Large intestine (tissue), 3 donors: ENCODE data around the gene NTNG1. TPM values are rescaled to one million over a fixed set of nuclear protein-coding genes. Genes with fewer than 3 reads are reported as not detected.

Source experiments
- DNase-seq, 2 donors: peaks; one replicate each; pipeline versions ENCODE4 v3.0.0 to v3.0.0-alpha.2; 2013
- H3K27ac ChIP-seq: one replicate; pipeline ENCODE4 v1.5.1; 2013; ENCODE audit warnings: low read length
- H3K27me3 ChIP-seq: 2 replicates; pipeline ENCODE4 v1.6.1; 2013; ENCODE audit warnings: low read length; ENCODE audit not compliant: control insufficient read depth, insufficient read depth
- H3K36me3 ChIP-seq: 2 replicates; pipeline ENCODE4 v1.6.1; 2013; ENCODE audit warnings: low read length; ENCODE audit not compliant: control insufficient read depth, insufficient read depth
- H3K4me1 ChIP-seq: one replicate; pipeline ENCODE4 v1.6.1; 2013; ENCODE audit warnings: low read length; ENCODE audit not compliant: control insufficient read depth, insufficient read depth
- H3K4me3 ChIP-seq: one replicate; pipeline ENCODE4 v1.5.1; 2013; ENCODE audit warnings: low read length
- H3K9me3 ChIP-seq: one replicate; pipeline ENCODE4 v1.6.1; 2013; ENCODE audit warnings: mild to moderate bottlenecking, low read depth, low read length, moderate library complexity; ENCODE audit not compliant: control insufficient read depth
- whole genome bisulfite sequencing: methylation state at CpG from one replicate; pipeline ENCODE4 v1.1.5; 2013; ENCODE audit warnings: low lambda C conversion rate; ENCODE audit not compliant: insufficient coverage; 5-methylcytosine and 5-hydroxymethylcytosine counted together
- polyA plus RNA-seq: library from polyadenylated mRNA; unstranded; fragments of 120-200 nt; gene quantifications from one replicate; pipeline ENCODE4 v1.2.1, GENCODE V29; 2013

NTNG1 gene
- polyA plus RNA-seq, 1 donor = 4.9 TPM

DNA sequence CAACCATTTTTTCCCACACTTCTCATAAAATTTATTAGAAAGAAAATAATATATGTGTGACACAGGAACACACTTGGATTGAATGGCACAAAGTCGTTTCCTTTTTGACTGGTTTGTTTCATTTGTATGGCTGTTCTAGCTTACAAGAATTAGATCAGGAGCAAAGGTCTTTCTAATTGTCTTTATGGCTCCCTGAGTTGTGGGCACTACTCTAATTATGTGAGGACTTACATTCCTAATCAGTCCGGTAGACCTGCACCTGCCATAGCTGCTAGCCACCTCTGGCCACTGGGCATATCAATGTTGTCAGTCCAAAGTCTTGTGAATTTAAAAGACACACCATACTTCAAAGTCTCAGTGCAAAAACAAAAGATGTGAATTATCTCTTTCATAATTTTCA, 346.7 kb downstream of the NTNG1 start:
- Histone ChIP-seq H3K4me3 (no peak overlapping the region), H3K9me3 (no peaks in the 10 kb centered on the region), H3K4me1 (peaks cover 7% of the 10 kb centered on the region), H3K27ac (no peak overlapping the region), H3K27me3 (no peaks in the 10 kb centered on the region), H3K36me3 (no peaks in the 10 kb centered on the region)
- WGBS = 14% methylated on average over 1 of the region's 2 CpGs
- peak; percentile 15 to 53 for DNase-seq

DNA sequence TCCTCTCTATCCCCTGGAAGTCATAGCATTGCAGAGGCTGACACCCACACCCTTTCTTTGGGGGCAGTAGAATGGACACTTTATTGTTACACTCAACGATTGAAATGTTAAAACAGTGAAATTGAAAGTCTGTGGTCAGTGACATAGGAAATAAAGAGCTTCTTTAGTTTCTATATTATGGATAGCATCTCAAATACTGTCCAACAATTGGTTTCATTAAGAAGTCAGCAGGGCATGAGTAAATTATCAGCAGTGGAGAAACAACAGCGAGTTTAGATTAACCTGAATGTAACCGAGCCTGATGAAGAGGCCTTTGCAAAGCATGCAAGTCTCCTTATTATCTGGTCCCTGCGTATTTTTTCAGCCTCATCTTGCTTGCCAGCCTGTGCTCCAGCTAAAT, 350.7 kb downstream of the NTNG1 start:
- no peak for DNase-seq
- Histone ChIP-seq H3K27me3 (no peaks in the 10 kb centered on the region), H3K4me1 (peaks cover 7% of the 10 kb centered on the region), H3K9me3 (no peaks in the 10 kb centered on the region), H3K27ac (no peak overlapping the region), H3K4me3 (no peak overlapping the region), H3K36me3 (no peaks in the 10 kb centered on the region)
- no CpG with 5 or more reads among the region's 4 CpGs for WGBS

DNA sequence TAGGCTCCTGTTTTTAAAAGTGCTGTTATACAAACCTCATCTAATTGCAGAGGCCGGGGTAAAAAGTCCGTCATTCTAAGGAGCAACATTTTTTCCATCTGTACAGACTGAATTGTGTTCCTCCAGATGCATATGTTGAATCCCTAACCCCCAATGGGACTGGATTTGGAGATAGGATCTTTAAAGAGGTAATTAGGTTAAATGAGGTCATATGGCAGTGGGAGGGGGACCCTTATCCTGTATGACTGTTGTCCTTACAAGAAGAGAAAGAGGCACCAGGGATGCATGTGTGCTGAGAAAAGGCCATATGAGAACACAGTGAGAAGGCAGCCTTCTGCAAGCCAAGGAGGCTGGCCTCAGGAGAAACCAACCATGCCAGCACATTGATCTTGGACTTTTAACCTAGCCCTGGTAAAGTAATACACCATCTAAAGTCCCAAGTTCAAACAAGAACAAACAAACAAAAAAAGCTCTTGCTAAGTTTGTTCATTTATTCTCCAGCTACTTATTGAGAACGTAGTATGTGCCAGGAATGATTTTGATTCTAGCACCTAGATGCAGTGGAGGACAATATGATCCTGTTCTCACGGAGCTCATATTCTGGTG, 352.4 kb downstream of the NTNG1 start:
- H3K36me3 ChIP-seq = no peaks in the 10 kb centered on the region
- H3K27ac ChIP-seq = no peak overlapping the region
- no peak overlapping the region for H3K4me3 ChIP-seq
- no CpG with 5 or more reads among the region's 4 CpGs for WGBS
- no peaks in the 10 kb centered on the region for H3K27me3 ChIP-seq
- DNase-seq = no peak
- H3K9me3 ChIP-seq = no peaks in the 10 kb centered on the region
- no peaks in the 10 kb centered on the region for H3K4me1 ChIP-seq

DNA sequence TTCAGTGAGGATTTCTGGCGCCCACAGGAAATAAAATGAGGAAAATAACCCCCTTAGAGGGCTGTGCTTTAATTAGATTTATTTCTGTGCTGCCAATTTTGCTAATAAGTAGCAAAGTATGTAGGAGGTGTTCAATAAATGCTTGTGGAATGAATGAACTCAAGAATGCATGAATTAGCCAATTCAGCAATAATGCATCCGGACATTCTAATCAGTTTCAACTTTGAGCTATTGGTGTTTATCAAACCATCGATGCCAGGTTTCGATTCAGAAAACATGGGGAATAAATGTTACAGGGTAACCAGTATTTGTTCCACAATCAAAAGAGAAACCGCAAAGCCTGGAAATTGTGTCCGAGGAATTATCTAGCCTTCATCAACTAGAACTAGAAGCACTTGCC, 353.2 kb downstream of the NTNG1 start:
- no peak overlapping the region for H3K27ac ChIP-seq
- no peak overlapping the region for H3K4me3 ChIP-seq
- H3K9me3 ChIP-seq = no peaks in the 10 kb centered on the region
- no peaks in the 10 kb centered on the region for H3K4me1 ChIP-seq
- no peaks in the 10 kb centered on the region for H3K27me3 ChIP-seq
- DNase-seq = no peak
- 95% methylated on average over 3 of the region's 6 CpGs for WGBS
- no peaks in the 10 kb centered on the region for H3K36me3 ChIP-seq

DNA sequence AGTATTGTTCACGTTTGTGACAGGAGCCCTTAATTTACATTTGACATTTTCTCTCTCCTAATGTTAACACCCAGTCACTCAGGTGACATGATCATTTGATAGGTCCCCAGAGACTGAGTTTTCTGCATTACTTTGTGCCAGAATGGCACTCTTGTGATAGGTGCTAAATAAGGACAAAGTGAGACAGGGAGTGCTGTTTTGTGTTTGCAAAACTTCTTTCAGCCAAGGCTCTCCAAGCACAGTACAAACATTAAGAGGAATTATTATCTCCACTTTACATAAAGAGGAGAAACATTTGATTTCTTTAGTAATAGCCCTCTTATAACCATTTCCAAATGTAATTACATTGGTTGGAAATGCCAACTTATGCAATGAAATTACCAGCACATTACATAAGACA, 355.2 kb downstream of the NTNG1 start:
- no peak for DNase-seq
- H3K36me3 ChIP-seq = no peaks in the 10 kb centered on the region
- H3K27me3 ChIP-seq = no peaks in the 10 kb centered on the region
- no peaks in the 10 kb centered on the region for H3K9me3 ChIP-seq
- no peak overlapping the region for H3K4me3 ChIP-seq
- no peak overlapping the region for H3K27ac ChIP-seq
- no CpG with 5 or more reads among the region's 1 CpG for WGBS
- no peaks in the 10 kb centered on the region for H3K4me1 ChIP-seq

DNA sequence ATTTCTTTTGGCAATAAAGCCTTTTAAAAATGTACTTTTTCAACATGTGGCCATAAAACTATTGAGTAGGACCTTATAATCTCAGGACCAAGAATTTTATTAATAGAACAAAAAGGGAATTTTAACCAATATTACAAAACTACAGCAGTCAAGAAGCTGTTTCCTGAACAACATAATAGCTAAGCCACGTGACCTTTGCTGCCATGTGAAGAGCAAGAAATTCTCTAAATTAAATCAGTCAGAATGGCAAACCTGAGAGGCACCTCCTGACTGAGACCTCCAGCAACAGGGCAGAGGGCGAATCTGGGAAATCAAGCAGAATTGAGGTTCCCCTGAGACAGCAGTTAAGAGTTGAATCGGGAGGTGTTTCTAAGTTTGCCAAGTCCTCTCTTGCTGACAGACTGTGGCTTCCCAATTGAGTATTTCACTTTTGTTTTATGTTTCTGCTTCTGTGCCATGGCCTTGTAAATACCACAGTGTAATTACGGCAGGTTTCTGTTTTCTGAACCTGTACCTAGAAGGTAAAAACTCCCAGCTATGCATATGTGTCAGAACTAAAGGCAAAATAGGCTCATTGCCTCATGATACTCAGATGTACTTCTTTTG, 358.4 kb downstream of the NTNG1 start:
- no peaks in the 10 kb centered on the region for H3K27me3 ChIP-seq
- H3K4me1 ChIP-seq = no peaks in the 10 kb centered on the region
- H3K36me3 ChIP-seq = no peaks in the 10 kb centered on the region
- H3K9me3 ChIP-seq = no peaks in the 10 kb centered on the region
- DNase-seq = no peak
- no peak overlapping the region for H3K27ac ChIP-seq
- WGBS = no CpG with 5 or more reads among the region's 4 CpGs
- H3K4me3 ChIP-seq = no peak overlapping the region

DNA sequence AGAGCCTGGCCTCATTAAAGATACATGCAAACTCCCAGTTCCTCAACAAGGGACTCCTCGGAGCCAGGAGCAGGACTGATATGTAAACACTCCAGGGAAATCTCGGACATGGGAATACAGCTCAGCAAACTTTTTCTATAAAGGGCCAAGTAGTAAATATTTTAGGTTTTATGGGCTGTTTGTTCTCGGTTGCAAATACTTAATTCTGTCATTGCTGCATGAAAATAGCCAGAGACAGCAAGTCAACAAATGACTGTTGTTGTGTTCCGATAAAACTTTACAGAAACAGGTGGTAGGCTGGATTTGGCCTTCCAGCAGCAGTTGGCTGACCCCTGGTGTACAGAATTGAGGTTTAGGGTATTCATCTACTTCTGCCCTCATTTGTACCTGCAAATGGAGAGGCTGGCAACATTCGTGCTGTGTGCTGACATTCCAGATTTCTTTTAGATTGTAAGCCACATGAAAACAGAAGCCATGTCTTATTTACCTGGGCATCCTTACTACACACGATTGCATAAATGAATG, 360.3 kb downstream of the NTNG1 start:
- Histone ChIP-seq H3K27me3 (no peaks in the 10 kb centered on the region), H3K27ac (no peak overlapping the region), H3K9me3 (no peaks in the 10 kb centered on the region), H3K36me3 (no peaks in the 10 kb centered on the region), H3K4me1 (no peaks in the 10 kb centered on the region), H3K4me3 (no peak overlapping the region)
- whole genome bisulfite sequencing = 67% methylated on average over 1 of the region's 6 CpGs
- DNase-seq = no peak

DNA sequence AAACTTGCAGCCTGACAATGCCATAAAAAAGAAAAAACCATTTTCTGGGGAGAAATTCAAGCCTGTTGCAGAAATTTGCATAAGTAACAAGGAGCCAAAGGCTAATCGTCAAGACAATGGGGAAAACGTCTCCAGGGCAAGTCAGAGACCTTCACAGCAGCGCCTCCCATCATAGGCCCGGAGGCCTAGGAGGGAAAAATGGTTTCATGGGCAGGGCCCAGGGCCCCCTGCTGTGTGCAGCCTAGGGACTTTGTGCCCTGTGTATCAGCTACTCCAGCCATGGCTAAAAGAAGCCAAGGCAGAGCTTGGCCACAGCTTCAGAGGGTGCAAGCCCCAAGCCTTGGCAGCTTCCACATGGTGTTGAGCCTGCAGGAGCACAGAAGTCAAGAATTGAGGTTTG, 369.5 kb downstream of the NTNG1 start:
- no peak overlapping the region for H3K4me3 ChIP-seq
- no CpG with 5 or more reads among the region's 4 CpGs for WGBS
- no peak overlapping the region for H3K27ac ChIP-seq
- no peaks in the 10 kb centered on the region for H3K36me3 ChIP-seq
- H3K4me1 ChIP-seq = no peaks in the 10 kb centered on the region
- H3K27me3 ChIP-seq = no peaks in the 10 kb centered on the region
- H3K9me3 ChIP-seq = no peaks in the 10 kb centered on the region
- no peak for DNase-seq

DNA sequence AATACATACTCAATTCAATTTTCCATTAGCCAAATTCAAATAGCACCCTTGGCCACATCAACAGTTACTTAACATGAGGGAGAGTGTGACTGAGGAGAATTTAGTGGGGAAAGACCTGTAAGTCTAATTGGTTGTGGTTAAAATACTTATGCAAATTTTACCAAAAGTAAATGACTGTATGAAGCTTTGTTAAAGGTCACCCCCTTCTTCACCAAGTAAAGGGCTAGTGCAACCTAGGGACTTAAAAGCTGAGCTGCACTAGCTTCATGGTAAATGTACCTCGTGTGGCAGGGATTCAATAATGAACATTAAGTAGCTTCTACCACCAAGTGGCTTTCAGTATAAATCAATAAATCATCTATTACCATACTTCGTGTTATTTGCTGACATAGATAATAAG, 372.0 kb downstream of the NTNG1 start:
- no peaks in the 10 kb centered on the region for H3K27me3 ChIP-seq
- no peak for DNase-seq
- no peaks in the 10 kb centered on the region for H3K9me3 ChIP-seq
- H3K4me3 ChIP-seq = no peak overlapping the region
- no peak overlapping the region for H3K27ac ChIP-seq
- no peaks in the 10 kb centered on the region for H3K36me3 ChIP-seq
- 100% methylated on average over 1 of the region's 2 CpGs for WGBS
- H3K4me1 ChIP-seq = no peaks in the 10 kb centered on the region

DNA sequence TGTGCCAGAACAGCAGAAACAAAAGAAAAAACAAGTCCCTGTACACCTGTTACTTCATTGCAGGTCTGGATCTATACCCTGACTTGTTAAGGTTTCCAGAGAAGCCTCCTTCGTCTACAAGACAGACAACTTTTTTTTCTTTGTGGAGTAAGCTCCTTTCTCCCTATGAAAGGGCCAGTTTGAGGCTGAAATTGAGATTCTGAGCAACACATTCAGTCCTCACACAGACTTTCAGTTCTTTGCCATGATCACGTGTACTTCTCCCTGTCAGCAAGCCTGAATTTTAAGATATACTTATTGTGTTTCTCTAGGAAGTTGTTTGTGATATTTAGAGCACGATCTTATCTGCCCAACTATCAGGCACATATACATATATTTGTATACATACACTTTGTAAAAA, 374.0 kb downstream of the NTNG1 start:
- no peaks in the 10 kb centered on the region for H3K27me3 ChIP-seq
- no peak overlapping the region for H3K4me3 ChIP-seq
- no peak overlapping the region for H3K27ac ChIP-seq
- DNase-seq = no peak
- no peaks in the 10 kb centered on the region for H3K4me1 ChIP-seq
- H3K9me3 ChIP-seq = no peaks in the 10 kb centered on the region
- no peaks in the 10 kb centered on the region for H3K36me3 ChIP-seq
- WGBS = no CpG with 5 or more reads among the region's 3 CpGs

DNA sequence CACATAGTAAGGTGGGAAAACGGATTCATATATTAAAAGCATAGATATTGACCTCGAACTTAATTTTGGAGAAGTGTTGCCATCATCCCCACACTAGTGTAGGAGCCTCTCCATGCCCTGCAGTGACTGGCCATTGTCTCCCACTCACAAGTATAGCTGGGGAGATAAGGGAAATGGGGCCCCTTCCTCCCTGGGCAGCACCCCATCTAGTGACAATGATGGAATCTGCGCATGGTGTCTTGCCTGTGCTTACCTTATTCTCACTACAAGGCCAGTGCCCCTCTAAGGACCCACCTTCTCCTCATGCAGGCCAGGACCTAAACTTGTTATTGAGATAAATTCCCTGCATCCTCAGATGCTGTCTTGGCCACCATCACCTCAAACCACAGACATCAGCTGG, 374.9 kb downstream of the NTNG1 start:
- 100% methylated on average over 1 of the region's 3 CpGs for WGBS
- Histone ChIP-seq H3K36me3 (no peaks in the 10 kb centered on the region), H3K4me1 (no peaks in the 10 kb centered on the region), H3K27ac (no peak overlapping the region), H3K9me3 (no peaks in the 10 kb centered on the region), H3K4me3 (no peak overlapping the region), H3K27me3 (no peaks in the 10 kb centered on the region)
- DNase-seq = no peak
